Esophagus squamous epithelium (tissue), 5 donors: ENCODE results near the gene SMARCC2. TPM values are rescaled to one million over a fixed set of nuclear protein-coding genes. Genes with fewer than 3 reads are reported as not detected.
"Not testable (repeated sequence)": the region's sequence is repeated elsewhere in the genome, so short reads cannot be mapped to it uniquely, and the experiment has no call there.

Experiments
- DNase-seq: peaks from one replicate; lab custom pipeline; 2025; lab: John Stamatoyannopoulos, UW
- H3K27ac ChIP-seq, 4 donors: fragments of 200-600 bp; sonication (generic); one replicate each; pipeline ENCODE4 v1.5.1; 2016 to 2019; ENCODE audit warnings: mild to moderate bottlenecking in 1 of 4
- H3K27me3 ChIP-seq, 4 donors: fragments of 200-600 bp; sonication (generic); 1 replicate in 3 of 4; 2 replicates in 1 of 4; pipeline versions ENCODE4 v1.5.1 to v1.6.0; 2017 to 2021; ENCODE audit warnings: antibody characterized with exemption in 1 of 4
- H3K36me3 ChIP-seq, 3 donors: fragments of 200-600 bp; sonication (generic); one replicate each; pipeline ENCODE4 v1.5.1; 2016 to 2019
- H3K4me1 ChIP-seq, 3 donors: fragments of 200-600 bp; sonication (generic); one replicate each; pipeline ENCODE4 v1.5.1; 2017 to 2019
- H3K4me3 ChIP-seq, 4 donors: fragments of 200-600 bp; sonication (generic); 1 replicate in 3 of 4; 2 replicates in 1 of 4; pipeline ENCODE4 v1.5.1; 2016 to 2019; ENCODE audit warnings: mild to moderate bottlenecking in 2 of 4, moderate library complexity in 1 of 4
- H3K9me3 ChIP-seq, 3 donors: fragments of 200-600 bp; sonication (generic); one replicate each; pipeline ENCODE4 v1.5.1; 2016 to 2019
- CTCF ChIP-seq, 6 experiments: fragments of 450-650 bp in 4 of 6; fragments of 200-600 bp in 2 of 6; sonication (generic) in 2 of 6; IDR thresholded peaks; one replicate each; pipeline ENCODE4 v1.5.1; 2016 to 2019; ENCODE audit warnings: antibody characterized with exemption in 6 of 6, mild to moderate bottlenecking in 4 of 6, moderate library complexity in 4 of 6
- POLR2A ChIP-seq, 4 donors: fragments of 450-650 bp; IDR thresholded peaks; one replicate each; pipeline ENCODE4 v1.6.1; 2017; ENCODE audit warnings: antibody characterized with exemption in 4 of 4, mild to moderate bottlenecking in 4 of 4, moderate library complexity in 3 of 4
- WGBS, 2 donors: methylation state at CpG; one replicate each; pipeline ENCODE4 v1.1.5; 2018; 5-methylcytosine and 5-hydroxymethylcytosine counted together
- intact Hi-C: fragments of 100-400 bp; cut with DNase I; formaldehyde crosslinking; loops from one replicate; pipeline ENCODE4 v1.15.0; 2022
- total RNA-seq, 4 donors: library from RNA; depleted of rRNA; stranded (reverse); fragments of >200 nt; gene quantifications; one replicate each; pipeline ENCODE4 v1.1.0, GENCODE V29; 2016
- donor health status: DM: yes; HTN: yes; CAD: no.

Gene SMARCC2
- total RNA-seq, 4 donors from 2014 or later: 31.7 to 64.9 (median 46.1) TPM

GRCh38 chr12:56157201-56158028, 31.9 kb downstream of the SMARCC2 start:
- intact Hi-C loops: no loop called here
- Histone ChIP-seq H3K27ac (peak overlapping the region; percentile 93 to 100 (median 99)), H3K9me3 (no peaks in the 10 kb centered on the region), H3K36me3 (peaks cover 20 to 38% (median 32%) of the 10 kb centered on the region in 3 donors), H3K27me3 (no peaks in the 10 kb centered on the region), H3K4me3 (peak overlapping the region; percentile 61 to 97 (median 80)), H3K4me1 (peaks cover 34 to 62% (median 39%) of the 10 kb centered on the region in 3 donors)
- peak in 5 of 6 experiments; percentile 59 to 85 (median 70) for TF ChIP-seq CTCF (IDR thresholded peaks at IDR 0.05)
- TF ChIP-seq POLR2A (IDR thresholded peaks at IDR 0.05): peak in 2 of 4 donors; percentile 32 to 41
- no peak for DNase-seq
- WGBS, 2 donors: 4 to 6% methylated on average over 28 to 37 of the region's 45 CpGs

GRCh38 chr12:56156464-56157200, 32.7 kb downstream of the SMARCC2 start:
- H3K27ac ChIP-seq: peak overlapping the region; percentile 93 to 100 (median 99)
- H3K27me3 ChIP-seq, intact Hi-C loops, H3K9me3 ChIP-seq, DNase-seq: not testable (repeated sequence)
- WGBS, 2 donors: 77 to 79% methylated on average over 19 to 20 of the region's 21 CpGs
- H3K36me3 ChIP-seq: peaks cover 13 to 30% (median 25%) of the 10 kb centered on the region in 3 donors
- H3K4me3 ChIP-seq: peak overlapping the region; percentile 61 to 97 (median 80)
- peaks cover 34 to 59% (median 34%) of the 10 kb centered on the region in 3 donors for H3K4me1 ChIP-seq

- DNase-seq: no peak
- H3K36me3 ChIP-seq: peaks cover 3 to 17% (median 12%) of the 10 kb centered on the region in 3 donors
- peaks cover 31 to 57% (median 32%) of the 10 kb centered on the region in 3 donors for H3K4me1 ChIP-seq
- H3K27me3 ChIP-seq: no peaks in the 10 kb centered on the region
- H3K9me3 ChIP-seq: no peaks in the 10 kb centered on the region
- intact Hi-C loops: no loop called here
- WGBS, 2 donors: 90 to 93% methylated on average over 11 of the region's 11 CpGs
- TF ChIP-seq POLR2A (IDR thresholded peaks at IDR 0.05): no peak
- TF ChIP-seq CTCF (IDR thresholded peaks at IDR 0.05): no peak
- no peak overlapping the region for H3K4me3 ChIP-seq
- H3K27ac ChIP-seq: peak overlapping the region in 1 of 4 donors; percentile 10
Observed at GRCh38 chr12:56155256-56155845, 33.9 kb downstream of the SMARCC2 start.

- no peak overlapping the region for H3K27ac ChIP-seq
- no peak for DNase-seq
- intact Hi-C loops: no loop called here
- H3K4me3 ChIP-seq: no peak overlapping the region
- H3K36me3 ChIP-seq: peaks cover 0 to 12% (median 6%) of the 10 kb centered on the region in 3 donors
- TF ChIP-seq POLR2A (IDR thresholded peaks at IDR 0.05) (no peak), CTCF (IDR thresholded peaks at IDR 0.05) (no peak)
- H3K4me1 ChIP-seq: peaks cover 25 to 52% (median 26%) of the 10 kb centered on the region in 3 donors
- H3K27me3 ChIP-seq: no peaks in the 10 kb centered on the region
- no peaks in the 10 kb centered on the region for H3K9me3 ChIP-seq
- WGBS, 2 donors: 79 to 88% methylated on average over 2 to 4 of the region's 5 CpGs
Observed at GRCh38 chr12:56154818-56155217, 34.5 kb downstream of the SMARCC2 start.

- Histone ChIP-seq H3K27ac (no peak overlapping the region), H3K9me3 (no peaks in the 10 kb centered on the region), H3K36me3 (peaks cover 0 to 7% (median 2%) of the 10 kb centered on the region in 3 donors), H3K4me3 (no peak overlapping the region), H3K4me1 (peaks cover 20 to 47% (median 21%) of the 10 kb centered on the region in 3 donors), H3K27me3 (no peaks in the 10 kb centered on the region)
- 100% methylated on average over 1 of the region's 1 CpG for WGBS, 2 donors
- intact Hi-C loops: no loop called here
- no peak for TF ChIP-seq CTCF (IDR thresholded peaks at IDR 0.05)
- no peak for TF ChIP-seq POLR2A (IDR thresholded peaks at IDR 0.05)
- no peak for DNase-seq
Observed at GRCh38 chr12:56154246-56154771, 35.0 kb downstream of the SMARCC2 start.
